ENCODE results near the gene GID8. TPM values are rescaled to one million over a fixed set of nuclear protein-coding genes. Genes with fewer than 3 reads are reported as not detected.

GID8 gene
- total RNA-seq, 1 donor from 2014 or later = 9.2 TPM

DNA sequence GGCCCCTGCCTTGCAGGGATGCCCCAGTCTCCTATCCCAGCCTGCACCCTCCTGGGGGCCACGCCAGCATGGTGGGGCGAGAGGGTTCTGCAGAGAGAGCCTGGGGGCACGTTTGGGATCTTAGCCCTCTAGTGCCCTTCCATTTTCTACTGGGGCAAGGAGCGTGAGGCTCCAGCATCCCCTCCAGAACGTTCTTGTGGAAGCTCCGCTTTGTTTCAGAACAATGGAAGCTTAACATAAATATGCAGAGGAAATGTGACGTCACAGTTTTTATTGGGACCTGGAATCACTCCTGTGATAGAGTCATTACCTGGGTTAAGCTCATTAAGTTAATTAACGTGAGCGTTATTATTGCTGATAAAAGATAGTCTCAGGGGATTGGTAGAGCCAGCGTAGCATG is 49.2 kb downstream of the GID8 start:
- Histone ChIP-seq H3K27ac (no peak overlapping the region), H3K9me3 (no peaks in the 10 kb centered on the region), H3K36me3 (no peaks in the 10 kb centered on the region), H3K4me3 (no peak overlapping the region), H3K4me1 (no peaks in the 10 kb centered on the region), H3K27me3 (no peaks in the 10 kb centered on the region)
- intact Hi-C loops (cut with DNase I) = no loop called here
- no peak for DNase-seq (ENCODE audit: low spot score in 2 of 2)
- TF ChIP-seq, protein P1, sequence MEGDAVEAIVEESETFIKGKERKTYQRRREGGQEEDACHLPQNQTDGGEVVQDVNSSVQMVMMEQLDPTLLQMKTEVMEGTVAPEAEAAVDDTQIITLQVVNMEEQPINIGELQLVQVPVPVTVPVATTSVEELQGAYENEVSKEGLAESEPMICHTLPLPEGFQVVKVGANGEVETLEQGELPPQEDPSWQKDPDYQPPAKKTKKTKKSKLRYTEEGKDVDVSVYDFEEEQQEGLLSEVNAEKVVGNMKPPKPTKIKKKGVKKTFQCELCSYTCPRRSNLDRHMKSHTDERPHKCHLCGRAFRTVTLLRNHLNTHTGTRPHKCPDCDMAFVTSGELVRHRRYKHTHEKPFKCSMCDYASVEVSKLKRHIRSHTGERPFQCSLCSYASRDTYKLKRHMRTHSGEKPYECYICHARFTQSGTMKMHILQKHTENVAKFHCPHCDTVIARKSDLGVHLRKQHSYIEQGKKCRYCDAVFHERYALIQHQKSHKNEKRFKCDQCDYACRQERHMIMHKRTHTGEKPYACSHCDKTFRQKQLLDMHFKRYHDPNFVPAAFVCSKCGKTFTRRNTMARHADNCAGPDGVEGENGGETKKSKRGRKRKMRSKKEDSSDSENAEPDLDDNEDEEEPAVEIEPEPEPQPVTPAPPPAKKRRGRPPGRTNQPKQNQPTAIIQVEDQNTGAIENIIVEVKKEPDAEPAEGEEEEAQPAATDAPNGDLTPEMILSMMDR (IDR thresholded peaks at IDR 0.05) = no peak

DNA sequence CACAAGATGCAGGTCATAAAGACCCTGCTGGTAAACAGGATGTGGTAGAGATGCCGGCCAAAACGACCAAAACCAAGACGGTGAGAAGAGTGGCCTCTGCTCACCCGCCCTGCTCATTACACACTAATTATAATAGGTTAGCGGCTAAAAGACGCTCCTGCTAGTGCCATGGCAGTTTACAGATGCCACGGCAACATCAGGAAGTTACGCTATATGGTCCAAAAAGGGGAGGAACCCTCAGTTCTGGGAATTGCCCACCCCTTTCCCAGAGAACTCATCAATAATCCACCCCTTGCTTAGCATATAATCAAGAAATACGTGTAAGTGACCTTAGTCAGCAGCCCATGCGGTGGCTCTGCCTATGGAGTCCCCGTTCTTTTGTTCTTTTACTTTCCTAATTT is 51.3 kb downstream of the GID8 start:
- intact Hi-C loops (cut with DNase I) = no loop called here
- Histone ChIP-seq H3K27ac (no peak overlapping the region), H3K4me1 (no peaks in the 10 kb centered on the region), H3K36me3 (no peaks in the 10 kb centered on the region), H3K9me3 (no peaks in the 10 kb centered on the region), H3K4me3 (no peak overlapping the region), H3K27me3 (no peaks in the 10 kb centered on the region)
- DNase-seq (ENCODE audit: low spot score in 2 of 2) = no peak
- TF ChIP-seq, protein P1 (IDR thresholded peaks at IDR 0.05) = no peak

DNA sequence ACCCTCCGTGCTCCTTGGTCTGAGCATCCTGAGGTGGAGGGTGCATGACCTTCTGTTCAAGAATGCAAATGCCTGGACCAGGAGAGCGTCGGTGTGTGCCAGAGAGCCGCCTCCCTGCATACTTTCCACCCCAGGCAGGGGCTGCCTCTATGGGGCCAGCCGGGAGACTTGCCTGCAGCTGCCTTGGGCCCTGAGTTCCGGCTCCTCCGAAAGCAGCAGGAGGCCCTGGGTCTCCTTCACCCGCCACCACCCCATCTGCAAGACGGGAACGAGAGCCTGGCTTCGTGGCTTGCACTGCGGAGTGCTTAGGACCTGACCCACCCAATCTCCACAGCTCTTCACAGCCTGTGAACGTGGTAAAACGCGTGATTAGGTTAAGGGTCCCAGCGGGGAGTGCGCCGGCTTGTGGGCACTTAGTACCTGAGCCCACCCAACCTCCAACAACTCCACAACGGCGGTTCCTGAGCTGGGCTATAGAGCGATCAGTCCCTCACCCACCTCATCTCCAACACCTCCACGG is 52.4 kb downstream of the GID8 start:
- Histone ChIP-seq H3K27me3 (no peaks in the 10 kb centered on the region), H3K27ac (no peak overlapping the region), H3K36me3 (no peaks in the 10 kb centered on the region), H3K4me1 (no peaks in the 10 kb centered on the region), H3K9me3 (no peaks in the 10 kb centered on the region), H3K4me3 (no peak overlapping the region)
- no peak for DNase-seq (ENCODE audit: low spot score in 2 of 2)
- intact Hi-C loops (cut with DNase I) = no loop called here
- TF ChIP-seq, protein P1 (IDR thresholded peaks at IDR 0.05) = no peak

DNA sequence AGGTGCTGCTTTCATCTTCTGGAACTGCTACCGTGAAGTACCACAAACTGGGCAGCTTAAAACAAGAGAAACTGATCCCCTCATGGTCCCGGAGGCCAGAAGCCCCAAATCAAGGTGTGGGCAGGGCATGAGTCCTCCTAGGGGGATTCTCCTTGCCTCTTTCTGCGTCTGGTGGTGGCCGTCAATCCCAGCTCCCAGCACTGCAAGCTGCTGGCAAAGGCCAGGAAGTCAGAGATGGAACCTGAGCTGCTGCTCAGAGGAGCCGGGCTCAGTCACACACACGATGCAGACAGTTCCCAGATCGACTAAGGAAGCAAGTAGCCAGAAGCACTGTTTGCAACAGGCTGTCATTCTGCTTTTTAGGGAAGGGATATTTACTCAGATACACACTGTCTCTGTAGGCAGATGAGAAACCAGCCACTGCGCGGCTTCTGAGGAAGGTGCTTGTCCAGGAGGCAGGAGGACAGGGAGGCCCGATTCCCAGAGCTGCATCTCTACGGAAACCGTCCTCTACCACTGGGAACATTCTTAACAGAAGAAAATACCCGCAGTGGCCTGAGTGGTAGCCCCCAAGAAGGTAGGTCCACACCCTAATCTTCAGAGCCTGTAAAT is 53.4 kb downstream of the GID8 start:
- H3K4me1 ChIP-seq = no peaks in the 10 kb centered on the region
- DNase-seq (ENCODE audit: low spot score in 2 of 2) = no peak
- intact Hi-C loops (cut with DNase I) = no loop called here
- no peaks in the 10 kb centered on the region for H3K9me3 ChIP-seq
- H3K27ac ChIP-seq = no peak overlapping the region
- H3K27me3 ChIP-seq = no peaks in the 10 kb centered on the region
- H3K36me3 ChIP-seq = no peaks in the 10 kb centered on the region
- TF ChIP-seq, protein P1 (IDR thresholded peaks at IDR 0.05) = no peak
- no peak overlapping the region for H3K4me3 ChIP-seq

DNA sequence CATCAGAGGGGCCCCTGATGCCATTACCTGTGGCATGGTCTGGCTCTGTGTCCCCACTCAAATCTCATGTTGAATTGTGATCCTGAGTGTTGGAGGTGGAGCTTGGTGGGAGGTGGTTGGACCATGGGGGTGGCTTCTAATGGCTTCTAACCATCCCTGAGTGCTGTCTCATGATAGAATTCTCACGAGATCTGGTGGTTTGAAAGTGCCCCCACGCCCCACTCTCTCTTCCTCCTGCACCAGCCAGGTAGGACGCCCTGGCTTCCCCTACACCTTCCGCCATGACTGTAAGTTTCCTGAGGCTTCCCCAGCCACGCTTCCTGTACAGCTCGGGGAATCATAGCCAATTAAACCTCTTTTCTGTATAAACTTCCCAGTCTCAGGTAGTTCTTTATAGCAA is 53.9 kb downstream of the GID8 start:
- Histone ChIP-seq H3K4me1 (no peaks in the 10 kb centered on the region), H3K27me3 (no peaks in the 10 kb centered on the region), H3K27ac (no peak overlapping the region), H3K9me3 (no peaks in the 10 kb centered on the region), H3K36me3 (no peaks in the 10 kb centered on the region), H3K4me3 (no peak overlapping the region)
- DNase-seq (ENCODE audit: low spot score in 2 of 2) = no peak
- TF ChIP-seq, protein P1 (IDR thresholded peaks at IDR 0.05) = no peak
- intact Hi-C loops (cut with DNase I) = no loop called here

Measured in ascending aorta (tissue), 2 donors.